ENCODE results near the gene MIA3. TPM values are rescaled to one million over a fixed set of nuclear protein-coding genes. Genes with fewer than 3 reads are reported as not detected.

MIA3 gene
- total and polyA plus RNA-seq, 4 donors, result 20.7 to 69.3 (median 41.6) TPM

- WGBS, 2 donors, result 0% methylated on average over 42 of the region's 42 CpGs
- peaks cover 0 to 11% (median 3%) of the 10 kb centered on the region in 5 donors for H3K4me1 ChIP-seq (ENCODE audit: control insufficient read depth in 5 of 5, insufficient read depth in 5 of 5, low read length in 5 of 5)
- ATAC-seq (ENCODE audit: insufficient read depth, low FRiP score), result peak; percentile 100
- no peak for TF ChIP-seq CTCF (IDR thresholded peaks at IDR 0.05; ENCODE audit: control extremely low read depth, extremely low read depth)
- peaks cover 0 to 12% (median 1%) of the 10 kb centered on the region in 4 donors for H3K36me3 ChIP-seq (ENCODE audit: control insufficient read depth in 4 of 4, insufficient read depth in 4 of 4, low read length in 4 of 4)
- peak; percentile 99 for DNase-seq
- H3K4me3 ChIP-seq, result peak overlapping the region; percentile 86
- H3K27ac ChIP-seq (ENCODE audit: low read depth in 1 of 2, low read length in 1 of 2), result peak overlapping the region; percentile 97 to 100
- no peaks in the 10 kb centered on the region for H3K9me3 ChIP-seq (ENCODE audit: control insufficient read depth in 4 of 4, insufficient read depth in 3 of 4, low read length in 3 of 4)
- no peaks in the 10 kb centered on the region for H3K27me3 ChIP-seq (ENCODE audit: control insufficient read depth in 3 of 3, insufficient read depth in 3 of 3, low read length in 2 of 3)
- peak overlapping the region; percentile 94 to 97 for H3K9ac ChIP-seq (ENCODE audit: insufficient read depth in 1 of 2, low read length in 2 of 2)
These were observed 26.2 kb downstream of the MIA3 start for GRCh38 chr1:222643938-222644635.

GRCh38 chr1:222644636-222644980 lies 26.7 kb downstream of the MIA3 start:
- DNase-seq (no peak), ATAC-seq (ENCODE audit: insufficient read depth, low FRiP score) (peak; percentile 3)
- 2 to 3% methylated on average over 5 of the region's 5 CpGs for WGBS, 2 donors
- no peak for TF ChIP-seq CTCF (IDR thresholded peaks at IDR 0.05; ENCODE audit: control extremely low read depth, extremely low read depth)
- Histone ChIP-seq H3K27ac (ENCODE audit: low read depth in 1 of 2, low read length in 1 of 2) (peak overlapping the region; percentile 89 to 100), H3K9me3 (ENCODE audit: control insufficient read depth in 4 of 4, insufficient read depth in 3 of 4, low read length in 3 of 4) (no peaks in the 10 kb centered on the region), H3K36me3 (ENCODE audit: control insufficient read depth in 4 of 4, insufficient read depth in 4 of 4, low read length in 4 of 4) (peaks cover 0 to 13% (median 1%) of the 10 kb centered on the region in 4 donors), H3K27me3 (ENCODE audit: control insufficient read depth in 3 of 3, insufficient read depth in 3 of 3, low read length in 2 of 3) (no peaks in the 10 kb centered on the region), H3K9ac (ENCODE audit: insufficient read depth in 1 of 2, low read length in 2 of 2) (peak overlapping the region; percentile 94 to 97), H3K4me1 (ENCODE audit: control insufficient read depth in 5 of 5, insufficient read depth in 5 of 5, low read length in 5 of 5) (peaks cover 0 to 11% (median 3%) of the 10 kb centered on the region in 5 donors), H3K4me3 (peak overlapping the region; percentile 78)

GRCh38 chr1:222652676-222653075 lies 34.8 kb downstream of the MIA3 start:
- Histone ChIP-seq H3K27ac (ENCODE audit: low read depth in 1 of 2, low read length in 1 of 2) (no peak overlapping the region), H3K9me3 (ENCODE audit: control insufficient read depth in 4 of 4, insufficient read depth in 3 of 4, low read length in 3 of 4) (no peaks in the 10 kb centered on the region), H3K4me1 (ENCODE audit: control insufficient read depth in 5 of 5, insufficient read depth in 5 of 5, low read length in 5 of 5) (peaks cover 0 to 4% (median 0%) of the 10 kb centered on the region in 5 donors), H3K36me3 (ENCODE audit: control insufficient read depth in 4 of 4, insufficient read depth in 4 of 4, low read length in 4 of 4) (peaks cover 21 to 60% (median 33%) of the 10 kb centered on the region in 4 donors), H3K27me3 (ENCODE audit: control insufficient read depth in 3 of 3, insufficient read depth in 3 of 3, low read length in 2 of 3) (no peaks in the 10 kb centered on the region), H3K4me3 (no peak overlapping the region), H3K9ac (ENCODE audit: insufficient read depth in 1 of 2, low read length in 2 of 2) (no peak overlapping the region)
- ATAC-seq (ENCODE audit: insufficient read depth, low FRiP score) (no peak), DNase-seq (no peak)
- TF ChIP-seq CTCF (IDR thresholded peaks at IDR 0.05; ENCODE audit: control extremely low read depth, extremely low read depth), result no peak
- 93 to 97% methylated on average over 1 of the region's 1 CpG for WGBS, 2 donors
